ENCODE results near the gene RXFP1.

RXFP1 gene

GRCh38 chr4:158673633-158674032 is 152.0 kb downstream of the RXFP1 start:
- no peak for DNase-seq

GRCh38 chr4:158676076-158676475 is 154.4 kb downstream of the RXFP1 start:
- no peak for DNase-seq

- DNase-seq: no peak
These were observed 157.1 kb downstream of the RXFP1 start for GRCh38 chr4:158678767-158679166.

GRCh38 chr4:158681629-158682028 is 159.9 kb downstream of the RXFP1 start:
- no peak for DNase-seq

GRCh38 chr4:158682066-158682465 is 160.4 kb downstream of the RXFP1 start:
- no peak for DNase-seq

- DNase-seq: no peak
These were observed 167.1 kb downstream of the RXFP1 start for GRCh38 chr4:158688813-158689212.
